Suppressor macrophage treated with lipopolysaccharide for 4 hours (primary cell): ENCODE measurements around the gene PARD3B.

Experiments
- DNase-seq: peaks from one replicate; pipeline ENCODE4 v3.0.0-alpha.2; 2020

PARD3B gene

GRCh38 chr2:205086662-205087061 is 541.4 kb downstream of the PARD3B start:
- no peak for DNase-seq

GRCh38 chr2:205087862-205088261 is 542.6 kb downstream of the PARD3B start:
- no peak for DNase-seq

- DNase-seq = no peak
Observed at GRCh38 chr2:205089958-205090357, 544.7 kb downstream of the PARD3B start.

GRCh38 chr2:205091411-205091810 is 546.1 kb downstream of the PARD3B start:
- no peak for DNase-seq

- no peak for DNase-seq
Observed at GRCh38 chr2:205094031-205094430, 548.8 kb downstream of the PARD3B start.

GRCh38 chr2:205103699-205104098 is 558.4 kb downstream of the PARD3B start:
- DNase-seq = no peak

- no peak for DNase-seq
Observed at GRCh38 chr2:205107810-205108209, 562.5 kb downstream of the PARD3B start.

GRCh38 chr2:205115511-205115910 is 570.2 kb downstream of the PARD3B start:
- DNase-seq = no peak

- DNase-seq = no peak
Observed at GRCh38 chr2:205117125-205117524, 571.9 kb downstream of the PARD3B start.

- DNase-seq = no peak
Observed at GRCh38 chr2:205119136-205119535, 573.9 kb downstream of the PARD3B start.

GRCh38 chr2:205128726-205129125 is 583.5 kb downstream of the PARD3B start:
- DNase-seq = no peak

GRCh38 chr2:205129531-205129930 is 584.3 kb downstream of the PARD3B start:
- no peak for DNase-seq

GRCh38 chr2:205130111-205130829 is 585.0 kb downstream of the PARD3B start:
- DNase-seq = no peak

GRCh38 chr2:205133544-205133943 is 588.3 kb downstream of the PARD3B start:
- no peak for DNase-seq

- no peak for DNase-seq
Observed at GRCh38 chr2:205138735-205139134, 593.5 kb downstream of the PARD3B start.

GRCh38 chr2:205139822-205140463 is 594.7 kb downstream of the PARD3B start:
- DNase-seq = no peak

GRCh38 chr2:205141381-205141780 is 596.1 kb downstream of the PARD3B start:
- no peak for DNase-seq

- no peak for DNase-seq
Observed at GRCh38 chr2:205145888-205146287, 600.6 kb downstream of the PARD3B start.

GRCh38 chr2:205148755-205149154 is 603.5 kb downstream of the PARD3B start:
- no peak for DNase-seq

- no peak for DNase-seq
Observed at GRCh38 chr2:205156457-205156856, 611.2 kb downstream of the PARD3B start.

- no peak for DNase-seq
Observed at GRCh38 chr2:205158404-205158803, 613.1 kb downstream of the PARD3B start.

- DNase-seq = no peak
Observed at GRCh38 chr2:205161156-205161839, 616.0 kb downstream of the PARD3B start.

- no peak for DNase-seq
Observed at GRCh38 chr2:205166745-205167144, 621.5 kb downstream of the PARD3B start.

- no peak for DNase-seq
Observed at GRCh38 chr2:205169012-205169411, 623.7 kb downstream of the PARD3B start.
